Kidney epithelial cell (primary cell): ENCODE results near the gene MPI. TPM values are rescaled to one million over a fixed set of nuclear protein-coding genes. Genes with fewer than 3 reads are reported as not detected.

Source experiments
- DNase-seq: peaks from one replicate; pipeline ENCODE4 v3.0.0-alpha.2; 2010; ENCODE audit warnings: low read depth
- H3K27me3 ChIP-seq: 2 replicates; pipeline ENCODE4 v1.6.0; 2011; ENCODE audit warnings: low read length; ENCODE audit not compliant: control insufficient read depth, insufficient read depth
- H3K36me3 ChIP-seq: 2 replicates; pipeline ENCODE4 v1.5.1; 2011; ENCODE audit warnings: low read length; ENCODE audit not compliant: control insufficient read depth, insufficient read depth
- H3K4me3 ChIP-seq: 2 replicates; pipeline ENCODE4 v1.5.1; 2011; ENCODE audit warnings: low read depth, mild to moderate bottlenecking, control low read depth, low read length
- total RNA-seq: library from RNA; depleted of rRNA; stranded (reverse); fragments of >200 nt; gene quantifications from 2 replicates; pipeline ENCODE4 v1.2.3, GENCODE V29; 2015
- TF ChIP-seq, protein P1 (sequence below): IDR thresholded peaks from 2 replicates; pipeline ENCODE4 v1.5.1; 2011; ENCODE audit warnings: mild to moderate bottlenecking, moderate library complexity, low read length, control low read depth, inconsistent platforms; ENCODE audit not compliant: insufficient read depth, poor library complexity, severe bottlenecking

The MPI gene
- total RNA-seq, 1 donor from 2014 or later = 45.2 TPM

DNA sequence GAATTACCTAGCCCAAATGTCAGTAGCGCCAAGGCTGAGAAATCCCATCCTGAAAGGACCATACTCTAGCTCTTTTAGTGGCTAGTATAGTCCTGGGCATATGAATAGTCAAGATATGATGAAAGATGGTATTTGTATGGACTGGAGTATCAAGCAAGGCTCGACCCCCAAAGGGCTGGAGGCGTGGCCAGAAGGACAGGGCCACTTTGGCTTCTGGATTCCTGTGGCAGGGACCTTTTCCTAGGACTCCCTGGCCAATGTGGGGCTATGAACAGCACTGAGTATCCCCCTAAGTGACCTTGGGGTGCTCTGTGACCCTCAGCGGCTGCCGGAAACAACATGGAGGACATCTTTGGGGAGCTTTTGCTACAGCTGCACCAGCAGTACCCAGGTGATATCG lies 6.0 kb downstream of the MPI start:
- Histone ChIP-seq H3K27me3 (no peaks in the 10 kb centered on the region), H3K4me3 (no peak overlapping the region), H3K36me3 (peaks cover 8% of the 10 kb centered on the region)
- TF ChIP-seq, protein P1, sequence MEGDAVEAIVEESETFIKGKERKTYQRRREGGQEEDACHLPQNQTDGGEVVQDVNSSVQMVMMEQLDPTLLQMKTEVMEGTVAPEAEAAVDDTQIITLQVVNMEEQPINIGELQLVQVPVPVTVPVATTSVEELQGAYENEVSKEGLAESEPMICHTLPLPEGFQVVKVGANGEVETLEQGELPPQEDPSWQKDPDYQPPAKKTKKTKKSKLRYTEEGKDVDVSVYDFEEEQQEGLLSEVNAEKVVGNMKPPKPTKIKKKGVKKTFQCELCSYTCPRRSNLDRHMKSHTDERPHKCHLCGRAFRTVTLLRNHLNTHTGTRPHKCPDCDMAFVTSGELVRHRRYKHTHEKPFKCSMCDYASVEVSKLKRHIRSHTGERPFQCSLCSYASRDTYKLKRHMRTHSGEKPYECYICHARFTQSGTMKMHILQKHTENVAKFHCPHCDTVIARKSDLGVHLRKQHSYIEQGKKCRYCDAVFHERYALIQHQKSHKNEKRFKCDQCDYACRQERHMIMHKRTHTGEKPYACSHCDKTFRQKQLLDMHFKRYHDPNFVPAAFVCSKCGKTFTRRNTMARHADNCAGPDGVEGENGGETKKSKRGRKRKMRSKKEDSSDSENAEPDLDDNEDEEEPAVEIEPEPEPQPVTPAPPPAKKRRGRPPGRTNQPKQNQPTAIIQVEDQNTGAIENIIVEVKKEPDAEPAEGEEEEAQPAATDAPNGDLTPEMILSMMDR = no peak
- DNase-seq = no peak

DNA sequence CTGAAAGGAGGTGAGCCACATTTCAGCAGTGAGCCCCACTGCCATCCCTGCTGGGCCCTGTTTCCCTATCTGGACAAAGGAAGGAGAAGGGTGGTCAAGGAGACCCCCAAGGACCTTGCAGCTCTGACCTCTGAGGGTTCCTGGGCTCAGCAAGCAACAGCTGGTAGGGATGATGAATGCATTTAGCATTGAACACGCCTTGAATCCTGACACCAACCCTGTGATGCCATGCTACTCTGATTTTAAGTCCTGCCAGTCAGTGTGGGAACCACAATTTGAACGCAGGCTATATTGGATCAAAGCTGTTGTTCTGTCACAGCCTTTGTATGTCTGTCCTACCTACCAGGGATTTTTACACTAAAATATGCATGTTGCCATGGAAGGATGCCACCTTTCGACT lies 6.5 kb downstream of the MPI start:
- no peak overlapping the region for H3K4me3 ChIP-seq
- DNase-seq = no peak
- no peaks in the 10 kb centered on the region for H3K27me3 ChIP-seq
- TF ChIP-seq, protein P1 = no peak
- peaks cover 8% of the 10 kb centered on the region for H3K36me3 ChIP-seq

DNA sequence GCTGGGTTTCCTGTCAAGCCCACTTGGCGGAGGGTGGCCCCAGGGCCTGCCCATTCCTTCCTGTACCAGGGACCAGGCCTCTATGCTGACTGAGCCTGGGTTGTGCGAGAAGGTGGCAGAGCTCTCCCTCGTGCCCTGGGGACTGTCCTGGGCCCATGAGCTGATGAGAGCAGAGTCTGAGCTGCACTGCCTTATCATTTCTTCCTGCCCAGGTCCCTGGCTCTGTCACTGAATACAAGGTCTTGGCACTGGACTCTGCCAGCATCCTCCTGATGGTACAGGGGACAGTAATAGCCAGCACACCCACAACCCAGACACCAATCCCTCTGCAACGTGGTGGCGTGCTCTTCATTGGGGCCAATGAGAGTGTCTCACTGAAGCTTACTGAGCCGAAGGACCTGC lies 7.5 kb downstream of the MPI start:
- no peak overlapping the region for H3K4me3 ChIP-seq
- TF ChIP-seq, protein P1 = no peak
- no peaks in the 10 kb centered on the region for H3K27me3 ChIP-seq
- DNase-seq = no peak
- H3K36me3 ChIP-seq = peaks cover 6% of the 10 kb centered on the region

DNA sequence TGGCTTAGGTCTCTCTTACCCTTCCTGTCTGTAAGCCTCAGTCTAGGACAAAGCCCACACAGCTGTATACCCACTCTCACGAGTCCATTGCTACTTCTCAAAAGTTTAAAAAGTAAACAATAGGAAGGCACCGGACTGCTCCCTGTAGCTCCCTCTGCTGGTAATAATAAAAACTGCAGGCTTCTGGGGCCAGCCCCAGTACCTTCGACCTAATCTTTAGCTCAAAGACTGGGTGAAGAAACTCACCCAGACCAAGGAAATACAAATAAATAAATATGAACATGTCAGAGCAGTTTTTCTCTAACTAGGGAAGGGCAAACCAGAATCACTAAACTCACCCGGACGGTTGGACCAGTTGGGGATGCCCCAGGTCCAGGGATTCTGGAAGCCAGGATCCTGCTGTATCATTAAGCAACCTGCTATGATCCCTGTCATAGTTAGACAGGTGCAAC lies 11.8 kb downstream of the MPI start:
- TF ChIP-seq, protein P1 = peak; percentile 85
- no peaks in the 10 kb centered on the region for H3K27me3 ChIP-seq
- no peak for DNase-seq
- peaks cover 3% of the 10 kb centered on the region for H3K36me3 ChIP-seq
- no peak overlapping the region for H3K4me3 ChIP-seq

DNA sequence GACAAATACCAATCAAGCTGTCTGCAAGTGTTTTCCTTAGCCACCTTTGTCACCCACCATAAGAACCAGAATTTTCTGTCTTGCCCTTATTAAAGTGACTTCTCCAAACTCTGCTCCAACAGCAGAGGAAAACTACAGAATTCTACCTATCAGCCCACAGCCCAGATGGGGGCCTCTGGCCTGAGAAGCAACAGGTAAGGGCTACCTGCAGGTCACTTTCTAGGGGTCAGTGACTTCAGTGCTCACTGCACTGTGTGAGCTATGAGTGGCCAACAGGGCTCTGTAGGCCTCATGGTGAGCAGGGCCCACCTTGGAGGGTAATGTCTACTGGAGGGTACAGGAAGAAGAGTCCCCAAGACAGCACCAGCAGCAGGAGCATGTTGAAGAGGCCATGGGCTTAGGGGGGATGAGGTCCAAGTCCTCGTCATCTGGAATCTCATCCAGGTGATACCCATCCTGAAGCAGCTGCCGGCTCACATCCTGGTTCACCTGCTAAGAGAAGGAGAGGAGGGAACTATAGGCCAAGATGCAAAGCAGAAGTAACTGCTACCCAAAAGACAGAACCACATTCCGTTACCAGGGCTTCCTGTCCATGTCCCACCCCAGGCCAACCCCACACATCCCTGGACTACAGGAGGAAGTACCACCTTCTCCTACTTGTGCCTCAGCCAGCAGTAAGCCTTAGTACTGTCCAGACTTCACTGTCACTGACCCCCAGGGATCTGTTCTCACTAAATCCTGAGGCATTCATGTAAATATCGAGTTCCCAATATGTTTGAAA lies 12.6 kb downstream of the MPI start:
- Histone ChIP-seq H3K36me3 (peaks cover 3% of the 10 kb centered on the region), H3K27me3 (no peaks in the 10 kb centered on the region), H3K4me3 (no peak overlapping the region)
- TF ChIP-seq, protein P1 = no peak
- no peak for DNase-seq

DNA sequence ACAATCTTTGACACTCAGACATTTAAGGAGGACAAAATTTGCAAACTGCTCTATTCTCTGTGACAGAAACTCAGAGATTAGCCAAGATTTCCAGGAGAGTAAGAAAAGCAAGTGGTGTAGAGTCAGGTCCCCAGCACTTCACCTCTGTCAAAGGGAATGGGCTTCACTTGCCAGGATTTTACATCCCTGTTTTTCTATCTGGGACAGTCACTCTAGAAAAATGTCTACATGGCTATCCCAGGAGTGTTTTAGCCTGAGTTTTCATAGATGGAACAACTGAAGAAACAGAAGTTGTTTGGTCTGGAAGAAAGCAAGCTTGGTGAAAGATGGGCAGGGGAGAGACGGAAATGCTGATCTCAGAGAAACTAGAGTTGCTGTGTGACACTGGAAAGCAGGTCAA lies 13.8 kb downstream of the MPI start:
- no peak overlapping the region for H3K4me3 ChIP-seq
- TF ChIP-seq, protein P1 = no peak
- no peak for DNase-seq
- H3K36me3 ChIP-seq = peaks cover 3% of the 10 kb centered on the region
- H3K27me3 ChIP-seq = no peaks in the 10 kb centered on the region
